AG04450 (cell line): ENCODE measurements around the gene KIF3A. TPM values are rescaled to one million over a fixed set of nuclear protein-coding genes. Genes with fewer than 3 reads are reported as not detected.

Experiments used
- CTCF ChIA-PET: fragments of 300-600, 350-600 bp; formaldehyde crosslinking; extraction: SDS; loops from one replicate; lab custom pipeline; 2022; ENCODE audit warnings: antibody characterized with exemption, inconsistent platforms; lab: Charles Lee
- POLR2A ChIA-PET: fragments of 350-600 bp; formaldehyde crosslinking; extraction: SDS; loops from one replicate; lab custom pipeline; 2021; ENCODE audit warnings: antibody characterized with exemption, inconsistent platforms; lab: Yijun Ruan, JAX
- DNase-seq: peaks from one replicate; pipeline ENCODE4 v3.0.0-alpha.2; 2011; ENCODE audit warnings: low read depth, low spot score
- H3K27ac ChIP-seq: one replicate; pipeline ENCODE4 v1.5.1; 2012; ENCODE audit warnings: low read depth, low read length, control low read depth
- H3K27me3 ChIP-seq: one replicate; pipeline ENCODE4 v1.6.0; 2012; ENCODE audit warnings: low read length; ENCODE audit not compliant: control insufficient read depth, insufficient read depth
- H3K4me3 ChIP-seq: 2 replicates; pipeline ENCODE4 v1.5.1; 2011; ENCODE audit warnings: mild to moderate bottlenecking, low read depth, low read length, control low read depth
- H3K9me3 ChIP-seq: 2 replicates; pipeline ENCODE4 v1.5.1; 2012; ENCODE audit warnings: low read length; ENCODE audit not compliant: control insufficient read depth, insufficient read depth
- CTCF ChIP-seq: IDR thresholded peaks from 2 replicates; pipeline ENCODE4 v1.5.1; 2011; ENCODE audit warnings: low read depth, low read length, control low read depth, inconsistent platforms
- polyA plus RNA-seq: library from polyadenylated mRNA; depleted of rRNA; stranded (reverse); fragments of >200 nt; gene quantifications from 2 replicates; pipeline ENCODE4 v1.2.3, GENCODE V29; 2011

Gene KIF3A
- polyA plus RNA-seq, 1 experiment, result 8.9 TPM

GRCh38 chr5:132753135-132753987 is 16.0 kb upstream of the KIF3A start:
- peaks cover 14% of the 10 kb centered on the region for H3K27me3 ChIP-seq
- DNase-seq, result no peak
- TF ChIP-seq CTCF, result 0 out of 2 replicates have a peak, but pooled peaks have one; percentile 6
- no peak overlapping the region for H3K27ac ChIP-seq
- ChIA-PET POLR2A (no interaction called here), CTCF (interaction anchor here (0.6 to 9.7 kb wide), 4 partner anchors 9 to 67 kb away, joined by 3 to 147 read pairs (median 6); no protein-coding TSS in a partner anchor)
- no peak overlapping the region for H3K4me3 ChIP-seq
- no peaks in the 10 kb centered on the region for H3K9me3 ChIP-seq

GRCh38 chr5:132752581-132753125 is 15.3 kb upstream of the KIF3A start:
- no peak for TF ChIP-seq CTCF
- no peak overlapping the region for H3K27ac ChIP-seq
- ChIA-PET POLR2A (no interaction called here), CTCF (interaction anchor here (9.7 kb wide), 1 partner anchor 68 kb away, joined by 147 read pairs; no protein-coding TSS in a partner anchor)
- no peak for DNase-seq
- no peak overlapping the region for H3K4me3 ChIP-seq
- H3K27me3 ChIP-seq, result peaks cover 22% of the 10 kb centered on the region
- H3K9me3 ChIP-seq, result peaks cover 4% of the 10 kb centered on the region; the same call in 1 of the 2 replicates

GRCh38 chr5:132751971-132752580 is 14.7 kb upstream of the KIF3A start:
- H3K9me3 ChIP-seq, result peaks cover 4% of the 10 kb centered on the region; the same call in 1 of the 2 replicates
- H3K27ac ChIP-seq, result no peak overlapping the region
- TF ChIP-seq CTCF, result no peak
- H3K27me3 ChIP-seq, result peaks cover 27% of the 10 kb centered on the region
- DNase-seq, result no peak
- POLR2A ChIA-PET, result no interaction called here
- CTCF ChIA-PET, result interaction anchor here (9.7 kb wide), 1 partner anchor 68 kb away, joined by 147 read pairs; no protein-coding TSS in a partner anchor
- no peak overlapping the region for H3K4me3 ChIP-seq

- DNase-seq, result no peak
- Histone ChIP-seq H3K4me3 (no peak overlapping the region), H3K9me3 (peaks cover 4% of the 10 kb centered on the region; the same call in 1 of the 2 replicates), H3K27ac (no peak overlapping the region), H3K27me3 (peaks cover 33% of the 10 kb centered on the region)
- CTCF ChIA-PET, result interaction anchor here (0.6 to 9.7 kb wide), 2 partner anchors 69 to 160 kb away, joined by 3 to 147 read pairs; no protein-coding TSS in a partner anchor
- no peak for TF ChIP-seq CTCF
- POLR2A ChIA-PET, result no interaction called here
These were observed 14.1 kb upstream of the KIF3A start for GRCh38 chr5:132751444-132751843.
